ENCODE results near the gene IFTAP. TPM values are rescaled to one million over a fixed set of nuclear protein-coding genes. Genes with fewer than 3 reads are reported as not detected.
"Not testable (repeated sequence)": the region's sequence is repeated elsewhere in the genome, so short reads cannot be mapped to it uniquely, and the experiment has no call there.

The IFTAP gene
- polyA plus RNA-seq, 1 experiment, result 9.3 TPM

GRCh38 chr11:36631774-36632173 lies 37.5 kb downstream of the IFTAP start:
- Histone ChIP-seq H3K4me3 (ENCODE audit: low read depth, low read length) (no peak overlapping the region), H3K27me3 (ENCODE audit: control insufficient read depth, insufficient read depth, low read length) (no peaks in the 10 kb centered on the region), H3K36me3 (ENCODE audit: control insufficient read depth, insufficient read depth, low read length) (no peaks in the 10 kb centered on the region)
- ChIA-PET CTCF (no interaction called here), POLR2A (no interaction called here)
- no peak for TF ChIP-seq CTCF (IDR thresholded peaks at IDR 0.05; ENCODE audit: insufficient read depth, low read depth, low read length)
- DNase-seq (ENCODE audit: low read depth), result no peak

DNA sequence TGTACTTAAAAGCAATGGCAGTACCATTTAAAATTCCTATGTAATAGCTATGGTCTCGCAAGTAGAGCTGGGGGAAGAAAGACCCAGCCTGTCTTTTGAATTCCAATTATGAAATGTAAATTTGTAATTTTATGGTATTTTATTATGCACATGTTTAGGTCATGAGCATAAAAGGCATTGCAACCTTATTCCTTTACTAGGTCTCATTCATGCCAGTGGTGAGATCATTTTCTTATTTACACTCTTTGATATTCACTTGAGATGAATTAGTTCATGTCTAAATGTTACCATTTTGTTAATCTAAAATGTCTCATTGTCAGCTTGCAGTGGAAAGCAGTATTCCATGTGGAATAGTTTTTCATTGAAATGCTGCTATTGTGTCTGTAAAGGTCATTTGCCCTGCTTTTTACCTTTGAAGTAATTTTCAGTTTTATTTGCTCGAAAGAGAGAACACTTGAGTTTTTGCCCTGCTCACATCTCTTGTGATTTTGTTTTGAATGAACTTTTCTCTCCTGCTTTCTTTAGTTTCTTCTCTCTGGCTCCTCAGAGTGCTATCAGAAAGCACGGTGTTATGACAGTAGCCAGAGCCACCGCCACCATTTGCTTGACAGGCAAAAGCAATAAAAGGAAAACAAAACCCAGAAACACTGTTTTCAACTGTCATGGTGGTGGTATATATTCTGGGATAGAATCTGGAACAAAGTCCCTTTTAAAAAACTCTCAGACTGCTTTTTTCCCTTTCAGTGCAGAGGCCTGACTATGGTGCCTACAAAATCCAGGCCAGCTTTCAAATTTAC lies 41.0 kb downstream of the IFTAP start:
- Histone ChIP-seq H3K36me3 (ENCODE audit: control insufficient read depth, insufficient read depth, low read length) (no peaks in the 10 kb centered on the region), H3K4me3 (ENCODE audit: low read depth, low read length) (no peak overlapping the region), H3K27me3 (ENCODE audit: control insufficient read depth, insufficient read depth, low read length) (no peaks in the 10 kb centered on the region)
- ChIA-PET CTCF (interaction anchor here (1.0 to 1.4 kb wide), 2 partner anchors 18 to 71 kb away, joined by 5 to 7 read pairs; no protein-coding TSS in a partner anchor), POLR2A (interaction anchor here (0.7 kb wide), 1 partner anchor 20 kb away, joined by 3 read pairs; no protein-coding TSS in a partner anchor)
- DNase-seq (ENCODE audit: low read depth), result no peak
- TF ChIP-seq CTCF (IDR thresholded peaks at IDR 0.05; ENCODE audit: insufficient read depth, low read depth, low read length), result no peak

- H3K27me3 ChIP-seq (ENCODE audit: control insufficient read depth, insufficient read depth, low read length), result no peaks in the 10 kb centered on the region
- no peak for TF ChIP-seq CTCF (IDR thresholded peaks at IDR 0.05; ENCODE audit: insufficient read depth, low read depth, low read length)
- no peak for DNase-seq (ENCODE audit: low read depth)
- H3K4me3 ChIP-seq (ENCODE audit: low read depth, low read length), result no peak overlapping the region
- ChIA-PET POLR2A (no interaction called here), CTCF (no interaction called here)
- no peaks in the 10 kb centered on the region for H3K36me3 ChIP-seq (ENCODE audit: control insufficient read depth, insufficient read depth, low read length)
Observed at GRCh38 chr11:36638556-36638955, 44.3 kb downstream of the IFTAP start.

GRCh38 chr11:36657610-36658267 lies 63.4 kb downstream of the IFTAP start:
- H3K36me3 ChIP-seq (ENCODE audit: control insufficient read depth, insufficient read depth, low read length), result no peaks in the 10 kb centered on the region
- H3K27me3 ChIP-seq (ENCODE audit: control insufficient read depth, insufficient read depth, low read length), result no peaks in the 10 kb centered on the region
- DNase-seq (ENCODE audit: low read depth), result no peak
- H3K4me3 ChIP-seq (ENCODE audit: low read depth, low read length), result no peak overlapping the region
- TF ChIP-seq CTCF (IDR thresholded peaks at IDR 0.05; ENCODE audit: insufficient read depth, low read depth, low read length), result no peak
- ChIA-PET POLR2A (no interaction called here), CTCF (no interaction called here)

- H3K4me3 ChIP-seq (ENCODE audit: low read depth, low read length); POLR2A ChIA-PET; H3K27me3 ChIP-seq (ENCODE audit: control insufficient read depth, insufficient read depth, low read length); H3K36me3 ChIP-seq (ENCODE audit: control insufficient read depth, insufficient read depth, low read length); DNase-seq (ENCODE audit: low read depth): not testable (repeated sequence)
- CTCF ChIA-PET, result interaction anchor here (0.7 to 3.0 kb wide), 4 partner anchors 8 to 32 kb away, joined by 4 to 13 read pairs (median 7); no protein-coding TSS in a partner anchor
Observed at GRCh38 chr11:36661359-36661758, 67.1 kb downstream of the IFTAP start.
